ENCODE data around the gene FSCN2.

FSCN2 gene

GRCh38 chr17:81487089-81487486 lies 41.1 kb upstream of the FSCN2 start:
- H3K4me3 Mint-ChIP-seq = peak overlapping the region; percentile 38 to 54
- no peaks in the 10 kb centered on the region for H3K9me3 Mint-ChIP-seq
- H3K27ac Mint-ChIP-seq = no peak overlapping the region
- peaks cover 0 to 4% of the 10 kb centered on the region in 2 donors for H3K4me1 Mint-ChIP-seq (ENCODE audit: low read depth in 2 of 2)
- peaks cover 35 to 48% of the 10 kb centered on the region in 2 donors for H3K27me3 Mint-ChIP-seq
- no peak for DNase-seq
- peaks cover 9% of the 10 kb centered on the region for H3K36me3 Mint-ChIP-seq (ENCODE audit: insufficient read depth)
- no peak for ATAC-seq (replicated peaks)

- ATAC-seq (replicated peaks) (peak; percentile 74), DNase-seq (peak; percentile 43 to 69 (median 63))
- H3K27me3 Mint-ChIP-seq = peaks cover 34 to 47% of the 10 kb centered on the region in 2 donors
- peaks cover 9% of the 10 kb centered on the region for H3K36me3 Mint-ChIP-seq (ENCODE audit: insufficient read depth)
- H3K9me3 Mint-ChIP-seq = no peaks in the 10 kb centered on the region
- H3K4me3 Mint-ChIP-seq = peak overlapping the region; percentile 38 to 54
- H3K4me1 Mint-ChIP-seq (ENCODE audit: low read depth in 2 of 2) = peaks cover 0 to 4% of the 10 kb centered on the region in 2 donors
- H3K27ac Mint-ChIP-seq = no peak overlapping the region
These were observed 40.5 kb upstream of the FSCN2 start for GRCh38 chr17:81487487-81488275.

- ATAC-seq (replicated peaks) (peak; percentile 3), DNase-seq (no peak)
- no peak overlapping the region for H3K4me3 Mint-ChIP-seq
- peaks cover 0 to 4% of the 10 kb centered on the region in 2 donors for H3K4me1 Mint-ChIP-seq (ENCODE audit: low read depth in 2 of 2)
- peaks cover 31 to 40% of the 10 kb centered on the region in 2 donors for H3K27me3 Mint-ChIP-seq
- H3K9me3 Mint-ChIP-seq = no peaks in the 10 kb centered on the region
- H3K36me3 Mint-ChIP-seq (ENCODE audit: insufficient read depth) = peaks cover 4% of the 10 kb centered on the region
- no peak overlapping the region for H3K27ac Mint-ChIP-seq
These were observed 39.8 kb upstream of the FSCN2 start for GRCh38 chr17:81488276-81488860.

GRCh38 chr17:81489012-81489997 lies 38.9 kb upstream of the FSCN2 start:
- DNase-seq (no peak), ATAC-seq (replicated peaks) (no peak)
- Mint-ChIP-seq H3K27ac (peak overlapping the region in 1 of 2 donors; percentile 41), H3K4me3 (peak overlapping the region; percentile 47 to 70), H3K9me3 (no peaks in the 10 kb centered on the region), H3K36me3 (ENCODE audit: insufficient read depth) (peaks cover 4% of the 10 kb centered on the region), H3K27me3 (peaks cover 31 to 46% of the 10 kb centered on the region in 2 donors), H3K4me1 (ENCODE audit: low read depth in 2 of 2) (peaks cover 0 to 4% of the 10 kb centered on the region in 2 donors)

- Mint-ChIP-seq H3K9me3 (no peaks in the 10 kb centered on the region), H3K4me1 (ENCODE audit: low read depth in 2 of 2) (peaks cover 0 to 6% of the 10 kb centered on the region in 2 donors), H3K27ac (no peak overlapping the region), H3K27me3 (peaks cover 31 to 56% of the 10 kb centered on the region in 2 donors), H3K36me3 (ENCODE audit: insufficient read depth) (peaks cover 4% of the 10 kb centered on the region), H3K4me3 (peak overlapping the region in 1 of 2 donors; percentile 70)
- no peak for DNase-seq
- no peak for ATAC-seq (replicated peaks)
These were observed 37.9 kb upstream of the FSCN2 start for GRCh38 chr17:81489998-81490992.

- Mint-ChIP-seq H3K4me1 (ENCODE audit: low read depth in 2 of 2) (peaks cover 0 to 6% of the 10 kb centered on the region in 2 donors), H3K4me3 (no peak overlapping the region), H3K9me3 (no peaks in the 10 kb centered on the region), H3K36me3 (ENCODE audit: insufficient read depth) (peaks cover 4% of the 10 kb centered on the region), H3K27ac (no peak overlapping the region), H3K27me3 (peaks cover 27 to 53% of the 10 kb centered on the region in 2 donors)
- ATAC-seq (replicated peaks) = no peak
- no peak for DNase-seq
These were observed 37.0 kb upstream of the FSCN2 start for GRCh38 chr17:81491181-81491581.

- Mint-ChIP-seq H3K27ac (peak overlapping the region in 1 of 2 donors; percentile 65), H3K4me3 (no peak overlapping the region), H3K9me3 (no peaks in the 10 kb centered on the region), H3K36me3 (ENCODE audit: insufficient read depth) (peaks cover 4% of the 10 kb centered on the region), H3K4me1 (ENCODE audit: low read depth in 2 of 2) (peaks cover 0 to 6% of the 10 kb centered on the region in 2 donors), H3K27me3 (peaks cover 24 to 50% of the 10 kb centered on the region in 2 donors)
- DNase-seq = no peak
- no peak for ATAC-seq (replicated peaks)
These were observed 36.4 kb upstream of the FSCN2 start for GRCh38 chr17:81491761-81492160.

- H3K27me3 Mint-ChIP-seq = peaks cover 24 to 50% of the 10 kb centered on the region in 2 donors
- DNase-seq = no peak
- peak overlapping the region in 1 of 2 donors; percentile 65 for H3K27ac Mint-ChIP-seq
- H3K4me3 Mint-ChIP-seq = no peak overlapping the region
- peaks cover 0 to 6% of the 10 kb centered on the region in 2 donors for H3K4me1 Mint-ChIP-seq (ENCODE audit: low read depth in 2 of 2)
- peaks cover 4% of the 10 kb centered on the region for H3K36me3 Mint-ChIP-seq (ENCODE audit: insufficient read depth)
- no peak for ATAC-seq (replicated peaks)
- no peaks in the 10 kb centered on the region for H3K9me3 Mint-ChIP-seq
These were observed 36.0 kb upstream of the FSCN2 start for GRCh38 chr17:81492202-81492601.

GRCh38 chr17:81492706-81493105 lies 35.5 kb upstream of the FSCN2 start:
- Mint-ChIP-seq H3K4me1 (ENCODE audit: low read depth in 2 of 2) (peaks cover 0 to 6% of the 10 kb centered on the region in 2 donors), H3K9me3 (no peaks in the 10 kb centered on the region)

GRCh38 chr17:81493198-81494038 lies 34.8 kb upstream of the FSCN2 start:
- Mint-ChIP-seq H3K9me3 (no peaks in the 10 kb centered on the region), H3K36me3 (ENCODE audit: insufficient read depth) (peaks cover 4% of the 10 kb centered on the region), H3K4me1 (ENCODE audit: low read depth in 2 of 2) (peaks cover 0 to 6% of the 10 kb centered on the region in 2 donors), H3K27ac (no peak overlapping the region), H3K27me3 (peaks cover 24 to 50% of the 10 kb centered on the region in 2 donors), H3K4me3 (no peak overlapping the region)
- no peak for DNase-seq
- ATAC-seq (replicated peaks) = no peak

More at GRCh38 chr17:81492706-81493105, 35.5 kb upstream of the FSCN2 start:
- Mint-ChIP-seq H3K27me3 (peaks cover 24 to 50% of the 10 kb centered on the region in 2 donors), H3K4me3 (no peak overlapping the region), H3K36me3 (ENCODE audit: insufficient read depth) (peaks cover 4% of the 10 kb centered on the region), H3K27ac (no peak overlapping the region)
- no peak for ATAC-seq (replicated peaks)
- DNase-seq = no peak

- H3K4me3 Mint-ChIP-seq = no peak overlapping the region
- peaks cover 16 to 44% of the 10 kb centered on the region in 2 donors for H3K27me3 Mint-ChIP-seq
- no peak for DNase-seq
- peaks cover 0 to 2% of the 10 kb centered on the region in 2 donors for H3K4me1 Mint-ChIP-seq (ENCODE audit: low read depth in 2 of 2)
- peaks cover 4% of the 10 kb centered on the region for H3K36me3 Mint-ChIP-seq (ENCODE audit: insufficient read depth)
- H3K27ac Mint-ChIP-seq = no peak overlapping the region
- ATAC-seq (replicated peaks) = no peak
- no peaks in the 10 kb centered on the region for H3K9me3 Mint-ChIP-seq
These were observed 33.4 kb upstream of the FSCN2 start for GRCh38 chr17:81494626-81495377.
